GM18499 (cell line): ENCODE results near the gene FAM3C.

Experiments
- ATAC-seq: cut with Tn5 transposase; IDR thresholded peaks from one replicate; pipeline ENCODE4 v1.9.1; 2021; ENCODE audit warnings: moderate number of reproducible peaks; ENCODE audit not compliant: insufficient read depth, unreplicated experiment

FAM3C gene

DNA sequence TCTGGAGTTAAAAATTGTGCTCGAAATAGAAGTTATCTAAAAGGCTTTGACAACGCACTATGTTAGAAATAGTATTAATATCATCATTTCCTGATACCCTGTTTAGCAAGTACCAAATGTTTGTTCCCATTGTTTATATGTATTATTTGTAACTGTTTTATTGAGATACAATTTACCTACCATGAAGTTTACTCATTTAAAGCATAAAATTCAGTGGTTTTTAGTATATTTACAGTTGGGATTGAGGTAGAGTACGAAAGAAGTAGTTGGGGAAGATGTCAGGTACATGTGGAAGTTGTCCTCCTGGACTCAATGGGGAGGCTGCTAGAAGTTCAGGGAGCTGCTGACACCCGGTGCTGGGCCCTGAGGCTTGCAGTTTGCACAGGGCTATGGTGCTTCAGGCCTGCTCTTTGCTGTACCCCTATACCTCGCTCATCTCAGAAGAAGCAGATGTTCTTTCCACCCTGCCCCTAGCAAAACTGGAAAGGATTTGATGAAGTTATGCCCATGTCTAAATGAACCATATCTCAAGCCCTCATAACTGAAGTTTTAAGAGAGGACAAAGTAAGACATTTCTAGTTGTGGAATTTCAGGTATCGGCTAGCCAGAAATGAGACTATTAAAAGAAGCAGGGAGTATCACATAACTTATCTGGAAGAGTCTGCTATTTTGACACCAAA, 92.5 kb downstream of the FAM3C start:
- ATAC-seq: no peak

DNA sequence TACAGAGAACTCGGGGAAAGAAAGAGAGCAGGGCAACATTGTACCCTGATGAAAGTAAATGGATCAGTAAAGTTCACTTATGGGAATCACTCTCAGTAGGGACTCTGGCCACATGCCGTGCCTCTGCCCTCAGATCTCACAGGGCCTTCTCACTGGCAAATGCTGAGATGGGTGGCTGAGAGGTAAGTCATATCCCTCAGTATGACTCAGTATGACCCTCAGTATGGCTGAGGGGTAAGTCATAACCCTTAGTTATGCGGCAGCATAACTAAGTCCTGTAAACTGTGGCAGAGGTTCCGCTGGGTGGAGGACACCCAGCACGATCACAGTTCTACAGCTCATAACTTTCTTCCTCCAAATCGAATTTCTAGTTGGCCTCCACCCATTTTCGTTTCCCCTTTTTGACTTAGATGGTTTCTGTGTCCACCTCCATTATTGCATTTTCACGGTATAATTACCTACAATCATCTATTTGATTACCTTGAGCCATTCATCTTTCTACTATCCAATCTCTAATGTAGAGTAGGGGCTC, 93.8 kb downstream of the FAM3C start:
- peak; percentile 97 for ATAC-seq

DNA sequence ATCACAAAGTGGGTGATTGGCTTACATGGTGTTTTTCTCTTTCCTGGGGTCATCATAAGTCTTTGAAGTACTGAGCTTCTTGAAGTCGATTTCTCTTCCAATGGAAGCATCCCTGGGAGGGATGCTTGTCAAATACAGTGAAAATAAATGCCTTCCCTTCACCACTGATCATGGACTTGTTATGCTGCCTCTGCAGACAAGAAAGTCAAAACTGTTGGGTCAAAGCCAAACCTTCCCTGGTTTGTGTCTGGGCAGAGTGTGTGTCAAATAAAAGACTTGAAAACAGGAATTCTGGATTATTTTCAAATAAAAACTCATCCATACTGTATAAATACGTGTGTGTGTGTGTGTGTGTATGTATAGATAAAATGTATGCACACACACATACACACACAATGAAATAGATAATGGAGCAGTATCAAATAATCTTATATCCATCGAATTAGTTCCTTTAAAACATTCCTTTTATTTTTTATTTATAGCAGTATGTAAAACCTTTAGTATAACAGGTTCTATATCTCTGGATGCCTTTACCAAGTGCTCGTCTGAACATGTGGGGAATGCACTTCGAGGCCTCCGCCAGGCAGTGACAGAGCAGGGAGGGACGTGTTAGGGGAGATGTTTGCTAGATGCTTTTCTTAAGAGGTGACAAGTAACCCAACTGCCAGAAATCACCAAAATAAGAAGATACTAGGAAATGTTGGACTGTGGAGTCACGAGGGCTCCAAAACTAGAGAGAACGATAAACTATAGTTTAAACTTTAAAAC, 94.5 kb downstream of the FAM3C start:
- no peak for ATAC-seq

DNA sequence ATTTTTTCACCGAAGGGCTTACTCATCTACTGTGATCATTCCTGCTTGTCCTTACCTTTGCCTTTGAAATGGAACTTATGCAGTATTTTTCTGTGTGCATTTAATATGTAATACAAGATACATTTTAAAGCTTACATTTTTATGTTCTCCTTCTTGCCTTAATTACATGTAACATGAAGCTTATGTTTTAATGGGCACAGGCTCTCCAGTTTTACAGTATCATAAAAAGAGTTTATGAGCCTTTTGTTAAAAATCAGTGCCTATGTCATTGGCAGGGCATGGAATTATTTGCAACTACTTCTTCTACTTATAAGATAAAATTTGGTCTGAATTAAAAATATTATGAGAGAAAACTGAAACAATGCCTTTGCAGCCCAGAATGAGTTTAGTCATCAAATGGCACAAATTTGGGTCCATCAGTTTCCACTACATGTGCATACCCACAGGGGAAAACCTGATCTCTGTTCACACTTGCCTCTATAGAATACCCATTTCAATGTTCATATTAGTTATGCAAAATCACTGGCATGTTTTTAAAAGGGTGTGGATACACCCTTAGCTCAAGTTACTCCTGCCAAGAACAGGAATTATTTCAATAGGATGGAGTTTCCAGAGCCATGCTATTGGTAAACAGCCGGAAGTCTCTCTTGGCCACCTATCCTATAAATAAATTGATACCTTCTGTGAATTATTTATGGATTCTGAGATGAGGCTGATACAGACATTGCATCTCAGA, 95.3 kb downstream of the FAM3C start:
- ATAC-seq: no peak
